GM13976 (cell line): ENCODE measurements around the gene EEF2K.

Source experiments
- DNase-seq: peaks from one replicate; pipeline ENCODE4 v3.0.0; 2012; ENCODE audit warnings: low spot score
- CTCF ChIP-seq: IDR thresholded peaks from 2 replicates; pipeline ENCODE4 v1.5.1; 2012; ENCODE audit warnings: borderline replicate concordance, mild to moderate bottlenecking; ENCODE audit not compliant: insufficient read depth; ENCODE audit errors: extremely low read depth, missing control alignments, control extremely low read depth
- in situ Hi-C: fragments of 300-500 bp; cut with MboI; formaldehyde crosslinking; loops from one replicate; pipeline ENCODE4 v1.12.0; 2022; ENCODE audit warnings: low sequenced_read_pairs, mixed read lengths, inconsistent platforms; ENCODE audit not compliant: unreplicated experiment

EEF2K gene

GRCh38 chr16:22327446-22327775, 121.3 kb downstream of the EEF2K start:
- DNase-seq, result no peak
- in situ Hi-C loops, result loop anchor here (10.0 to 25.0 kb wide), 2 partner anchors 1023 to 1140 kb away; no protein-coding TSS in a partner anchor
- no peak for TF ChIP-seq CTCF

DNA sequence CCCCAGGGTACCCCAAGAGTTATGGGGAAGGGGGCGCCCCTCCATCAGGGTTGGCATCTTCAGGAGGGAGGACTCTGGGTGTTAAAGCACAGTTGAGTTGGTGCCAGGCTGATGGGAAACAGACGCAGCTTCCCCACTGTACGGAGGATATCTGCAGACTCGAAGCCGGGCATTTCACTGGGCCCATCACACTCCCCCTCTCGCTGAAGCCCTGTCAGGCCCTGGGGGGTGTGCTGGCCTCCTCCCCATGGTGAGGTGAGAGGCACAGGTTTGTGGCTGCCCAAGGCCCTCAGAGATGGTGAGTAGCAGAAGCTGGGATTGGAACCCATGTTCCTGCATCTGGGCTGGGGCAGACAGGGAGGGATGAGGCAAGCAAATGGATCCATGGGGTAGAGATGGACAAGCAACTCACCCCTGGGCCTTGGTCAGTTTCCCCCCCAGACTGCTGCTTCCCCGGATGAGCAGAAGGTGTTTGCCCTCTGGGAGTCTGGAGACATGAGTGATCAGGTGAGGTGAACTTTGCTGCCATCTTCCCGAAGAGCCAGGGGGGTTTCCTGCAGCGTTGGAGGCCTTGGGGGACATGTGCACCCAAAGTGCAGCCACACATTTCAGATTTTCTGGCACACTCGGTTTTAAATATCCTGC, 122.1 kb downstream of the EEF2K start:
- in situ Hi-C loops, result loop anchor here (10.0 to 25.0 kb wide), 2 partner anchors 1023 to 1141 kb away; no protein-coding TSS in a partner anchor
- no peak for TF ChIP-seq CTCF

GRCh38 chr16:22329199-22329695, 123.2 kb downstream of the EEF2K start:
- in situ Hi-C loops, result loop anchor here (10.0 to 25.0 kb wide), 2 partner anchors 1024 to 1142 kb away; no protein-coding TSS in a partner anchor
- no peak for DNase-seq

More for the DNA sequence above, 122.1 kb downstream of the EEF2K start:
- DNase-seq, result no peak

DNA sequence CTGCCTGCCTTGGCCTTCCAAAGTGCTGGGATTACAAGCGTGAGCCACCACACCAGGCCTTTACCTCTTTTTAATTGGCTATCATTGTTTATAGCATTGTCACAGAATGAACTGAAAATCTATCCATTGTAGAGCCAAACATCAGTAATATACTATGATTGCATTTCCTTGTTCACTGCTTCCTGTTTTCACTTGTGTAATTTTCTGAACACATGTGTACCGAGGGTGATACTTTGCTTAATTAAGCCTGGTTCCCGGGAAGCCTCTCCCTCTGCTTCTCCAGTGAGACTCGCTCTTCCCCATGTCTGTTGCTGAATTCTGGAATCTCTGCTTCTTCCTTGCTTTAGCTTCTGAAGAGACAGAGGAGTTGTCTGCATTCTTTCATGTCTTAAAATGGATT, 124.2 kb downstream of the EEF2K start:
- TF ChIP-seq CTCF, result no peak
- in situ Hi-C loops, result loop anchor here (10.0 to 25.0 kb wide), 2 partner anchors 94 to 1143 kb away; no protein-coding TSS in a partner anchor

More at GRCh38 chr16:22329199-22329695, 123.2 kb downstream of the EEF2K start:
- TF ChIP-seq CTCF, result no peak

GRCh38 chr16:22333457-22333994, 127.4 kb downstream of the EEF2K start:
- DNase-seq, result no peak
- in situ Hi-C loops, result loop anchor here (10.0 to 25.0 kb wide), 2 partner anchors 91 to 1146 kb away; no protein-coding TSS in a partner anchor
- no peak for TF ChIP-seq CTCF

More for the DNA sequence above, 124.2 kb downstream of the EEF2K start:
- DNase-seq, result no peak

DNA sequence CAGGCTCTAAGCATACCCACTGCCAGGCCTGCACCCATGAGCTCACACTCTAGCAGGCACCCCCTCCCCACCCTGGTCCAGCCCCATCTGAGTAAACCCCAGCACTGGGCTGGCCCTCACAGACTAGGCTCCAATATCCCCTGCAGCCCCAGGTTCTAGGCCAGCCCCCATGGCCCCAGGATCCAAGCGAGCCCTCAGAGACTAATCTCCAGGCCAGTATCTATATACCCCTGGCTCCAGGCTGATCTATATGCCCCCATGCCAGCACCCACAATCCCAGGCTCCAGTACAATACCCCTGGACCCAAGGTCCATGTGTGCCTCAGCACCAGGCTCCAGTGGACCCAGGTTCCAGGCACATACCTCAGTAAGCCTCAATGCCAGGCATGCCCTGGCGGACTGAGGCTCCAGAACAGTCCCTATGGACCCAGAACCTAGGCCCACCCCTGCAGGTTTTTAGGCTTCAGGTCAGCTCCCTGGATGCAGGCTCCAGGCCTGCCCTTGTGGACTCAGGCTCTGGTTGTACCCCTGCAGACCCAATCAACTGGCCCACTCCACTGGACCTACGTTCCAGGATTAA, 129.7 kb downstream of the EEF2K start:
- in situ Hi-C loops, result loop anchor here (10.0 to 25.0 kb wide), 2 partner anchors 89 to 1148 kb away; no protein-coding TSS in a partner anchor
- DNase-seq, result no peak
- TF ChIP-seq CTCF, result no peak
